Esophagus (tissue), 2 donors: ENCODE data around the gene FREM2. TPM values are rescaled to one million over a fixed set of nuclear protein-coding genes. Genes with fewer than 3 reads are reported as not detected.

Source experiments
- H3K27ac ChIP-seq, 2 donors: one replicate each; pipeline ENCODE4 v1.5.1; 2013; ENCODE audit warnings: low read depth in 2 of 2, mild to moderate bottlenecking in 2 of 2, inconsistent platforms in 1 of 2, low read length in 1 of 2, moderate library complexity in 1 of 2
- H3K27me3 ChIP-seq, 2 donors: one replicate each; pipeline ENCODE4 v1.6.1; 2013; ENCODE audit warnings: low read length in 2 of 2, control low read depth in 1 of 2, mild to moderate bottlenecking in 1 of 2; ENCODE audit not compliant: insufficient read depth in 2 of 2, control insufficient read depth in 1 of 2
- H3K36me3 ChIP-seq, 2 donors: one replicate each; pipeline ENCODE4 v1.6.1; 2013; ENCODE audit warnings: low read length in 1 of 2; ENCODE audit not compliant: control insufficient read depth in 2 of 2, insufficient read depth in 2 of 2
- H3K4me1 ChIP-seq, 2 donors: one replicate each; pipeline ENCODE4 v1.6.1; 2013; ENCODE audit warnings: low read length in 1 of 2; ENCODE audit not compliant: control insufficient read depth in 2 of 2, insufficient read depth in 2 of 2
- H3K4me3 ChIP-seq, 2 donors: one replicate each; pipeline ENCODE4 v1.5.1; 2013; ENCODE audit warnings: low read length in 2 of 2, mild to moderate bottlenecking in 2 of 2, low read depth in 1 of 2, moderate library complexity in 1 of 2
- H3K9me3 ChIP-seq, 2 donors: one replicate each; pipeline ENCODE4 v1.6.1; 2013; ENCODE audit warnings: mild to moderate bottlenecking in 2 of 2, low read depth in 1 of 2, low read length in 1 of 2, moderate library complexity in 1 of 2; ENCODE audit not compliant: control insufficient read depth in 2 of 2, insufficient read depth in 1 of 2
- WGBS, 2 donors: extraction: QIAGEN DNeasy Blood & Tissue Kit; methylation state at CpG; one replicate each; pipeline ENCODE4 v1.1.7; 2013; 5-methylcytosine and 5-hydroxymethylcytosine counted together
- polyA plus RNA-seq, 2 donors: library from polyadenylated mRNA; stranded (reverse); fragments of 200-250 nt; gene quantifications; one replicate each; pipeline ENCODE4 v1.2.3, GENCODE V29; 2013
- donor health status: healthy with polysubstance abuse.
- donor health status: Bipolar disorder and iron deficiency.

FREM2 gene
- polyA plus RNA-seq, 2 donors, result 0.01 to 0.02 TPM

DNA sequence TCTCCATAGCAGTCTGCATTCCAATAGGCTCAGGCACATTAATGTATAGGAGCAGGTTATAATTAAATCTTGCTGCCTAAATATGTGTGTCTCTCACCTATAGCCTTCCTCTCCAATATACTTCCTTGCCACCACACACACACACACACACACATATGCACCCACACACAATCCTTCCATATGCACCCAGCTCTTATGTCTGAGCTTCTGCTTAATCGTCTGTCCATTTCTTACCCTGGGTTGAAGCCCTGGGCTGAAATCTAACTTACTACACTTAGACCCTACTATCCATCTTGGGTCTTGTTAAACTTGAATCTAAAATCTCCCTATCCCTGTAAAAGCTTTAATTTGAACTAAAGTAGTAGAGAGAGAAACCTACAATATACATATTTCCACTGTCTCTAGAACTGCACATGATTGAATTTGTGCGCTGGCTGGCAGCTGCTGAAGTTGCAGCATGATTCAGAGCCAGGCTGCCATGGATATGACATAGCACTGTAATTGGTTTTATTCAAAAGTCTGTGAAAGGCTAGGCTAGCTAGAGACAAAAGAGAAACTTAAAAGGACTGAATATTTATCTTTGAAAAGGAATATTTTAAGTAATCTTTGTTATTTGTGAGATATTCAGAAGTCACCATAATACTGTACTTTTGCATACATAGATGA is 25.7 kb upstream of the FREM2 start:
- Histone ChIP-seq H3K4me1 (no peaks in the 10 kb centered on the region), H3K36me3 (no peaks in the 10 kb centered on the region)

DNA sequence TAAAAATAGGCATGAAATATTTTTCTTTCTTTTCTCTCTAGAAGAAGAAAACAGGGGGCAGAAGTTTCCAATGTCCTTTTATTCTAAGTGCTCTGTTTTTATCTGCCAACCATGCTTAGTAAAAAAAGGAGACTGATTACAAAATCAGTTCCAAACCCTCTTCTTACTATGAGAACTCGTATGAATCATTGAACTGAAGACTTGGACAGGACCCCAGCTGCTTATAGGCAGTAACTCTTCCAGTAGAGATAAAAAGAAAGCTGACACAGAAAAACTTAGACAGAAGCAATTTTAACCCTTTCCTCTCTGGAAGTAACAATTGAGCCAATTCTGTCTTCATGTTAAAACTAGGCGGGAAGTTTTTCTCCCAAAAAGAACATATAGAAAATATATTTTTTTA is 24.5 kb upstream of the FREM2 start:
- no peaks in the 10 kb centered on the region for H3K4me1 ChIP-seq
- H3K27ac ChIP-seq, result no peak overlapping the region
- 43% methylated on average over 2 of the region's 2 CpGs for WGBS, 2 donors
- no peaks in the 10 kb centered on the region for H3K27me3 ChIP-seq
- no peak overlapping the region for H3K4me3 ChIP-seq
- H3K9me3 ChIP-seq, result no peaks in the 10 kb centered on the region
- H3K36me3 ChIP-seq, result no peaks in the 10 kb centered on the region

More for the DNA sequence above, 25.7 kb upstream of the FREM2 start:
- H3K27ac ChIP-seq, result no peak overlapping the region
- no peak overlapping the region for H3K4me3 ChIP-seq
- no peaks in the 10 kb centered on the region for H3K27me3 ChIP-seq
- WGBS, 2 donors, result 70 to 77% methylated on average over 2 of the region's 2 CpGs
- H3K9me3 ChIP-seq, result no peaks in the 10 kb centered on the region

DNA sequence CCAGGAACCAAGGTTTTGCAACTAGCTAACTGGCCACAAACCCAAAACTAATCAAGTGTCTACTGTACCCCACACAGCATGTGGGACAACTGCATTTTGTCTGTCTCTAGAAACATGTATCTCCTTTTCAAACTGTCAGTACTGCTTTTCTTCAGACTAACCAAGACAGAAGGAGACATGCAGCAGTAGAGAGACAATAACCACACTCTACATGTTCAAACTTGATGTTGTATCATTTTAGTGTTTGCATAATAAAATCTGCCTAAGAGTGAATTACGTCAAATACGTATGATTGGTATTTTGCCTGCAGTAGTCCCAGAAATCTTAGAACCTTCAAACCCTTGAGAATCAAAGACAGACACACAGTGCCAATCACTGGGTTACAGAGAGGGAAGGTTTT is 22.0 kb upstream of the FREM2 start:
- Histone ChIP-seq H3K4me3 (no peak overlapping the region), H3K9me3 (no peaks in the 10 kb centered on the region), H3K27me3 (no peaks in the 10 kb centered on the region), H3K4me1 (no peaks in the 10 kb centered on the region), H3K36me3 (no peaks in the 10 kb centered on the region), H3K27ac (no peak overlapping the region)
- 57 to 71% methylated on average over 2 of the region's 2 CpGs for WGBS, 2 donors

DNA sequence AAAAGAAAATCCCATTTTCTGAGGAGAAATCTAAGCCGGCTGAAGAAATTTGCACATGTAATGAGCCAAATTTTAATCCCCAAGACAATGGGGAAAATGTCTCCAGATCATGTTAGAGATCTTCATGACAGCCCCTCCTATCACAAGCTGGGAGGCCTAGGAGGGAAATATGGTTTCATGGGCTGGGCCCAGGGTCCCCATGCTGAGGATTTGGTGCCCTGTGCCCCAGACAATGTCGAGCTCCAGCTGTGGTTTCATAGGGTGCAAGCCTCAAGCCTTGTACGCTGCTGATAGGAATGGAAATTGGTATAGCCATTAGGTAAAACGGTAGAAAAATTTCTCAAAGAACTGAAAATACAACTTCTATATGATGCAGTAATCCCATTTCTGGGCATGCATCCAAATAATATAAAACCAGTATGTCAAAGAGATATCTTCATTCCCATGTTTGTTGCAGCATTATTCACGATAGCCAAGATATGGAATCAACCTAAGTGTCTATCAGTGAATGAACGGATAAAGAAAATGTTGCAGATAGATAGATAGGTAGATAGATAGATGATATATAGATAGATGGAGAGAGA is 19.3 kb upstream of the FREM2 start:
- Histone ChIP-seq H3K4me3 (no peak overlapping the region), H3K4me1 (no peaks in the 10 kb centered on the region), H3K27ac (no peak overlapping the region), H3K27me3 (no peaks in the 10 kb centered on the region), H3K9me3 (no peaks in the 10 kb centered on the region), H3K36me3 (no peaks in the 10 kb centered on the region)
- WGBS, 2 donors, result 78 to 81% methylated on average over 6 of the region's 6 CpGs

DNA sequence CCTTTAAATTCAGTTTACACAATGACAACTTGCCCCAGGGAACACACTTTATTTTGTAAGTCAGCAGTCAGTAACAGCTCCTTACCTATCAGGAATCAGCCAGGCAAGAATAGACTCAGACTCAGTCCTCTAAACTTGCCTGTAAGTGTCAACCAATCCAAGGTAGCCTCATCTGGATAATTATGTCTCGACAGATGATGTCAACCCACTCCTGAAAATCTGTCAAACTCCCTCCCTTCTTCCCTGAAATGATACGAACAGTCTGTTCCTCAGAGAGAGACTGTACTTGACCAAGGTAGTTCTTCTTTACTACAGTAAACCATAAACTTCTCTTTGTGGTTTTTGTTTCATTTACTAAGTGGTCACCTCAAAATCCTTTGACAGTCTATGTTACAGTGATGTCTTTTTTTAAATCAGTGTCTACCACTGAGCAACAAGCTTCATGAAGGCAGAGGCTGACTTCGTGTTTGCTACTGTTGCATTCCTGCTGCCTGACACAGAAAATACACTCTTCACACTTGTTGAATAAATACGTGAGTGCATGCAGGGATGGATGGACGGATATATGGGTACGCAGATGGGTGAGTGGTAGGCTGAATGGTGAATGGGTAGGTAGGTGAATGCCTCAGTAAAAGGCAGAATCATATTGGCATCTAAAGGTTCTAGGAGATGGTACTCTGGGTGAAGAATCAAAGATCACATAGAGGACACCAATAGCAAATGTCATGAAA is 17.5 kb upstream of the FREM2 start:
- H3K9me3 ChIP-seq, result no peaks in the 10 kb centered on the region
- H3K36me3 ChIP-seq, result no peaks in the 10 kb centered on the region
- no peaks in the 10 kb centered on the region for H3K27me3 ChIP-seq
- H3K4me1 ChIP-seq, result no peaks in the 10 kb centered on the region
- no peak overlapping the region for H3K27ac ChIP-seq
- H3K4me3 ChIP-seq, result no peak overlapping the region
- WGBS, 2 donors, result 74 to 75% methylated on average over 6 of the region's 6 CpGs

DNA sequence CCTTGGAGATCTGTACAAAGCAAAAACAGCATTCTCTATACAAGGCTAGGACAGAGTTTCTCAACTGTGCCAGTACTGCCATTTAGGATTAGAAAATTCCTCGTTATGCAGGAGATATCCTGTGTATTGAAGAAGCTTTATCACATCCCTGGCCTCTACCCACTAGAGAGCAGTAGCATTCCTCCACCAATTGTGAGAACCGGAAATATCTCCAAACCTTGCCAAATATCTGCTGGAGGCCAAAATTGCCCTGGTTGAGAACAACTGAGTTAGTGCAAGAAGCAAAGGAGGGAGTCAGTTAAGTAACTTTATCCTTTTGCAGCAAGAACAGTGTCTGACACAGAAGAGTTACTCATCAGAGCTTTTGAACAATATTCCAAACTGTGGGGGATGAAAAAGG is 16.2 kb upstream of the FREM2 start:
- Histone ChIP-seq H3K27ac (no peak overlapping the region), H3K36me3 (no peaks in the 10 kb centered on the region), H3K4me3 (no peak overlapping the region), H3K4me1 (no peaks in the 10 kb centered on the region), H3K9me3 (no peaks in the 10 kb centered on the region), H3K27me3 (no peaks in the 10 kb centered on the region)
- 35 to 41% methylated on average over 2 of the region's 2 CpGs for WGBS, 2 donors

DNA sequence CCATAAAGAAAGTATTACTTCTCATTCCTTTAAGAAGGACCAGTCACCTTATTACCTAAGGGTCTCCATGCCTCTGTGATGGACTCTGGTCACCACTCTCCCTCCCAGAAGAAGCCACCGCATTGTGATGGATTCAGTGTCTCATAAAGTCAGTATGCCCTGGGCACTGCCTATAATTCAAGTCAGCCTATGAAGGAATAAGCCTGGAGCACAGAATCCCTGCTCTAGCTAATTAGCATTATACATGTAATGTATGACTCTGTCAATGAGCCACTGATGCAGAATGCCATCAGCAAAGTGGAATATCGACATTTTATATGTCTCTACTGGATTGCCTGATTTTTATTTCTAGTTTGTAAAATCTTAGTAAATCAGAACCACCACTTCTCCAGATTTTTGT is 14.9 kb upstream of the FREM2 start:
- no peak overlapping the region for H3K27ac ChIP-seq

DNA sequence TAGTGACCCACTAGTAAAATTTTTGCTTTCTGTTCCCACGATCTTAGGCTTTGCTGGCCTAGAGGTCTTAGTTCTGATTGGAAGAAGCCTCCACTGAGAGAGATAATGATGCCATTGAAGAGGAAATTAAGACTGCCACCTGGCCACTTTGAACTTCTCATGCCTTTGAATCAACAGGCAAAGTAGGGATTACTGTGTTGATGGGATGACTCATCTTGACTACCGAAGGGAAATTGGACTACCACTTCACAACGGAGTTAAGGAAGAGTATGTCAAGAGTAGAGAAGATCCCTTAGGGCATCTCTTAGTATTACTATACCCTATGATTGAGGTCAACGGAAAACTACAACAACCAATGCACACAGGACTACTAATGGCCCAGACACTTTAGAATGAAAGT is 12.7 kb upstream of the FREM2 start:
- Histone ChIP-seq H3K27me3 (no peaks in the 10 kb centered on the region), H3K9me3 (no peaks in the 10 kb centered on the region), H3K36me3 (no peaks in the 10 kb centered on the region), H3K27ac (no peak overlapping the region), H3K4me1 (no peaks in the 10 kb centered on the region), H3K4me3 (no peak overlapping the region)
- WGBS, 2 donors, result 47 to 60% methylated on average over 4 of the region's 4 CpGs

More for the DNA sequence above, 14.9 kb upstream of the FREM2 start:
- H3K27me3 ChIP-seq, result no peaks in the 10 kb centered on the region
- no peaks in the 10 kb centered on the region for H3K36me3 ChIP-seq
- H3K9me3 ChIP-seq, result no peaks in the 10 kb centered on the region
- no peaks in the 10 kb centered on the region for H3K4me1 ChIP-seq
- H3K4me3 ChIP-seq, result no peak overlapping the region
- WGBS, 2 donors, result 85 to 94% methylated on average over 2 of the region's 2 CpGs

DNA sequence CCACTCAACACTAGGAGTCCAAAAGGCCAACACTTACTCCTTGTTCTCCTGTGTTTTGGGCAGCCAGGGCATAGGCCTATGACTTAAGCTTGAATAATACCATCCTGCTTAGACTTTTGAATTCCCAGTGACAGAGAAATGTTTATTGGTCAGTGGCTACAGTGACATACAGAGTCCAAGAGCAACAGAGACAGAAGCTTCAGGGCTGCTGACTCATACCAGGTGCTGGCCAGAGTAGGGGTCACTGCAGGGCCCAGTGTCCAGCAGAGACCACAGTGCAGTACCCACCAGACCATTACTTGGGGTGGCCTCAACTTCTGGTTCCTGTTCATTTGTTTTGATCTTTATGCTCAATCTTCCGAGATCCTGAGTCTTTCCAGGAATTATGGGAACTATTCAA is 6.0 kb upstream of the FREM2 start:
- Histone ChIP-seq H3K4me3 (no peak overlapping the region), H3K27ac (no peak overlapping the region), H3K4me1 (no peaks in the 10 kb centered on the region), H3K9me3 (no peaks in the 10 kb centered on the region), H3K27me3 (peaks cover 0 to 2% of the 10 kb centered on the region in 2 donors), H3K36me3 (no peaks in the 10 kb centered on the region)
- 86% methylated on average over 1 of the region's 1 CpG for WGBS, 2 donors
